NCI-H1436 treated with DMSO at 0.1 percent for 48 hours (cell line): ENCODE data around the gene SGMS1.

Source experiments
- DNase-seq: peaks from one replicate; lab custom pipeline; 2025; lab: John Stamatoyannopoulos, UW

The SGMS1 gene

DNA sequence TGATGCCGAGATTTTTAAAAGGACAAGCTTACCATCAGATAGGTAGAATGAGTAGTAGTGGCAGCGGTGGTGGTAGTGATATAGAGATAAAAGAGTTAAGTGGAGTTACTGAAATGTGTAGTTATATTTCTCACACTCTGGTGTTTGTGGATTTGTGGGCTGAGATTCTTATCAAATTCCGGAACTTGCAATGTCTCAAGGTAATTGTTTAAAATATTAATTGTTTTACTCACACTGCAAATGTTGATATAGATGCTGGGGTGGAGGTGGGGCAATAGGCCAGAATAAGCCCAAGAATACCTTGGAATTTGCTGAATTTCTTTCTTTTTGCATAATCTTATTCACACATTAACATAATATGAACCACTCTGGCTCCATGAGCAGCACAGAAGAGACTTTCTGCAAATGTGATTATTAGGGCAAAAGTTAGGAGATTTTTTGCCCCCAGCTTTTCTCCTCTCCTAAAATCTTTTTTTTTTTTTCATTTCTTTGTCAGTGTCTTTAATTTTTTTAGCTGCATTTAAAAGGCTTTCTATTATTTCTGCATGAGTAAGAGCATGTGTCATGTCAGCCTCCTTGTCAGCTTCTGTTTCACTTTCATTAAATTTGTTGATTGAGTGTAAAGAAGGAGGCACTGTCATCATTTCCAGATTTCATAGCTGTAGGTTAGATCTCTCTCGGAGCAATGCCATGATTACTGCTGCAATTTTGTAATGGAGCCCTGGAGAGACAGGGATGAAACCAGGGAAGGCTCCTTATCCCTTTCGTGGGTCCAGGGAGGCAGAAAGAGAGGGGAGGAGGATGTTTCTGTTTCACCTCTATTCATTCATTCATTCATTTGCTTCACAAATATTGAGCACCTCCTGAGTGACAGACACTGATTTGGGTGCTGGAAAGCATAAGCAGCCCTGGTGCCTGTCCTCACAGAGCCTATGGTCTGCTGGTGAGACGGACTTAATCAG is 13.1 kb upstream of the SGMS1 start:
- no peak for DNase-seq

GRCh38 chr10:50635286-50635685 is 11.5 kb upstream of the SGMS1 start:
- no peak for DNase-seq

- DNase-seq: no peak
Observed at GRCh38 chr10:50634479-50634878, 10.7 kb upstream of the SGMS1 start.

GRCh38 chr10:50631052-50631451 is 7.3 kb upstream of the SGMS1 start:
- no peak for DNase-seq

DNA sequence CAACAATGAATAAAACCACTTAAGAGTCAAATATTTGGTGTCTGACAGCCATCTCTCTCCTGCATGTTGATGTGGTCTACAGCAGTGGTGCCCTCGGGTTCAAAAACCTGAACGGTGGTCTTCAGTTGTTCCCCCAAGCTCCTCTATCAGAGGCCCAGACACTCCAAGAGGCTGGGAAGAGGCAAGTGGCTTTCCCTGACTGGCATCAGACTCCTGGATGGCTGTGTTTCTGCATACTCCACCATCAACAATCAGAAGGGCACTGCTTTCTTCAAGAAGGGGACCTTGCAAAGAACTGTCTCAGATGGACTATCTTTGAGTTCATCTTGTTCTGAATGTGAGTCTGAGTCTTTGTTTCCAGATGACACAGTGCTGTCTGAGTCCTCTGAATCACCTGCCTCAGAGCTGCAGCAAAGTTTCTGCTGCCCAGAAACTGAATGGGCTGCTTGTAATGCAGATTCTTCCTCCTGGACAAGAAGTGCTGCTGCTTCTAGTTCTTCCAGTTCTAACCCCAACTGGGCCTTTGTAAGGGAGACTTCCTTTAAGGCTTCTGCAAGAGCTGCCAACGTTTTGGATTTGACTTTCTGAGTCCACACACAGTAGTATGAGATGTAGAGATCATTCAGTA is 5.9 kb upstream of the SGMS1 start:
- DNase-seq: no peak

DNA sequence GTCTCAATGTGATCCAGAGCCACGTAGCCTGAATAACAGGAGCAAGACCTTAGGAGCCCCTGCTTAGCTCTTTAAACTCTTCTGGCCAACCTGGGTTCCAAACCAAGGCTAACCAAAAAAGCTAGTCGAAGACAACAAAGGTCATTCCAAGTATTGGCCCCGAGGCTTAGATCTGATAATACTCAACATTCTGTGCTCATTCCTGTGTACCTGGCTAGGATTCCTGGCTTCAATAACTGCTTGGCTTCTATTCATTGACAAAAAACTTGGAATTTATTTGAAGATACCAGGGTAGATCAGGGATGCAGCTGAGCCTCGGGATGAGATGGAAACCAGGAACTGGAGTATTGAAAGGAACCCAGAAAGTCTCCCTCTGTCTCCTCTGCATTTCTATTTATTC is 4.1 kb upstream of the SGMS1 start:
- DNase-seq: no peak

DNA sequence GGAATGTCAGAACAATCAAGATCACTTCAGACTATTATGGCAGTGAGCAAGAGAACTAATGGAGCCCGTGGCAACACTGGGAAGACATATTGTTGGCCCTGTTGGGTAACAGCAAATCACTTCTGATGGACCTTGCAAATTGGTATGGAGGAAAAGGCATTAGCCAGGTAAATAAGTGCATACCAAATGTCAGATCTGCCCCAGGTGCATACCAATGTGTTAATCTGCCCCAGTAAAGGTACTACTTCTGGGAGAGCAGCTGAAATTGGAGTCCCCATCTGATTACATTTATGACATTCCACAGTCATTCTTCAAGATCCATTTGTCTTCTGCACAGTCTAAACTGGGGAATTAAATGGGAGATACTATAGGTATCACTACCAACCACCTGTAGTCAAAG is 3.7 kb upstream of the SGMS1 start:
- DNase-seq: no peak

GRCh38 chr10:50625649-50626132 is 1.9 kb upstream of the SGMS1 start:
- no peak for DNase-seq

GRCh38 chr10:50624866-50625501 is 1.2 kb upstream of the SGMS1 start:
- no peak for DNase-seq

DNA sequence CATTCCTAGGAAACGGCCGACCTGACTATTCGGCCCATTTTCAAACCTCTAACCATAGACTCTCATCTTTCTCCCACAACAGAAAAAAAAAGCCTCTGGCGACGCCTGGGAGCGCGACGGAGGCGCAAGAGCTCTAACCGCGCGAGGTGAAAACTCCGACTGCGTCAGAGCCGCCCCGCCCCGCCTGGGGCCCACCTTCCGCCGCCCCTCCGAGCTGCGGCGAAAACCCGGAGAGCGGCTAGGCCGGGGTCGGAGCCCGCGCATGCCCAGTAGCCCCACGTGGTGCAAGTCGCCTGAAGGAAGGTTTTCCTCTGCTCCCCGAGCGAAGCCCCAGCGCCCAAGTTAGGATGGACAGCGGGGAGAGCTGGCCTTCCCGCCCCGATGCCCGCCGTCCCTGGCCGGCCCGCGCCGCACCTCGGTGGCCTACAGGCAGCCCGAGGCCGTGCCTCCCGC is 683 bp upstream of the SGMS1 start:
- DNase-seq: peak; percentile 56

- no peak for DNase-seq
Observed at GRCh38 chr10:50622706-50623662, 772 bp downstream of the SGMS1 start.

- DNase-seq: no peak
Observed at GRCh38 chr10:50621968-50622705, 1.6 kb downstream of the SGMS1 start.

GRCh38 chr10:50620899-50621298 is 2.9 kb downstream of the SGMS1 start:
- no peak for DNase-seq

GRCh38 chr10:50619882-50620281 is 3.9 kb downstream of the SGMS1 start:
- no peak for DNase-seq

- no peak for DNase-seq
Observed at GRCh38 chr10:50619166-50619565, 4.6 kb downstream of the SGMS1 start.

GRCh38 chr10:50618624-50619023 is 5.1 kb downstream of the SGMS1 start:
- no peak for DNase-seq

GRCh38 chr10:50615658-50616057 is 8.1 kb downstream of the SGMS1 start:
- DNase-seq: no peak

GRCh38 chr10:50614444-50615137 is 9.2 kb downstream of the SGMS1 start:
- DNase-seq: no peak

GRCh38 chr10:50613726-50614443 is 9.9 kb downstream of the SGMS1 start:
- DNase-seq: no peak
